HG03442 (cell line): ENCODE results near the gene TACC3.
A peak's percentile ranks its signal among the peaks of the same experiment; 100 is the strongest.
"Not testable (repeated sequence)": the region's sequence is repeated elsewhere in the genome, so short reads cannot be mapped to it uniquely, and the experiment has no call there.

Experiments
- ATAC-seq: cut with Tn5 transposase; IDR thresholded peaks from one replicate; pipeline ENCODE4 v1.9.1; 2021; ENCODE audit warnings: mild to moderate bottlenecking, moderate library complexity; ENCODE audit not compliant: unreplicated experiment

The TACC3 gene

DNA sequence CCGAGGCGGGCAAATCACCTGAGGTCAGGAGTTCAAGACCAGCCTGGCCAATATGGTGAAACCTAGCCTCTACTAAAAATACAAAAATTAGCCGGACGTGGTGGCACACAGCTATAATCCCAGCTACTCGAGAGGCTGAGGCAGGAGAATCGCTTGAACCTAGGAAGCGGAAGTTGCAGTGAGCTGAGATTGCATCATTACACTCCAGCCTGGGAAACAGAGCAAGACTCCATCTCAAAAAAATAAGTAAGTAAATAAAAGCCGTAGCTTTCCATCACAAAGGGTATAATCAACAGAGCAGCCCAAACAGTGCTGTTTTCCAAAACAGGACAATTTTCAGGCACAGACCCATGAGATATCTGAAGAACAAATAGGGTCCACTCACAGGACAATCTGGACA is 19.6 kb upstream of the TACC3 start:
- not testable (repeated sequence) for ATAC-seq

DNA sequence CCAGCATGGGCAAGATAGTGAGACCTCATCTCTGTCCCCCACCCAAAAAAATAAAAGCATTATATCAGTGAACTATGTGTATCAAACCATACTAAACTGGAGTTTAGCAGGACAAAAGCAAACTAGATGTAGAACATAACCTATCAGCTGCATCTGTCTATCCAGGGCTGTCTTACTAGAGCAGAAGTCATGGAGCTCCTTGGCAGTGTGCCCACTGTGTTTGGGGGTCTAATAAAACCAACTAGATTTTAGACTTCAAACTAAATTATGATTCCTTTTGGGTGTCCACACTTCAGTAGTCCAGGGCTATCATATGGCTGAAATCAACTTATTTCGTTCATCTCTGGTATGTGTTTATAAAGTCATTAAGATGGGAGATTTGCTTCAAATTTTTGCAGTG is 17.5 kb upstream of the TACC3 start:
- no peak for ATAC-seq

DNA sequence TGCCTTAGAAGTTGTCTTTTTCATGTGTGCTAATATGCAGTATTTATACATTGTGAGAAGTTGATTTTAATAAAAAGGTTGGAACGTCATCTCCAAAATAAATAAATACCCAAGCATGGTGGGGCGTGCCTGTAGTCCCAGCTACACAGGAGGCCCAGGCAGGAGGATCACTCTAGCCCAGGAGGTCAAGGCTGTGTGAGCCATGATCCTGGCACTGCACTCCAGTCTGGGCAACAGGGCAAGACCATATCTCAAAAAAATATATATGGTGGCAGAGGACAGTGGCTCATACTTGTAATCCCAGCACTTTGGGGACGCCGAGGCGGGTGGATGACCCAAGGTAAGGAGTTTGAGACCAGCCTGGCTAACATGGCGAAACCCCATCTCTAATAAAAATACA is 15.6 kb upstream of the TACC3 start:
- ATAC-seq, result no peak

DNA sequence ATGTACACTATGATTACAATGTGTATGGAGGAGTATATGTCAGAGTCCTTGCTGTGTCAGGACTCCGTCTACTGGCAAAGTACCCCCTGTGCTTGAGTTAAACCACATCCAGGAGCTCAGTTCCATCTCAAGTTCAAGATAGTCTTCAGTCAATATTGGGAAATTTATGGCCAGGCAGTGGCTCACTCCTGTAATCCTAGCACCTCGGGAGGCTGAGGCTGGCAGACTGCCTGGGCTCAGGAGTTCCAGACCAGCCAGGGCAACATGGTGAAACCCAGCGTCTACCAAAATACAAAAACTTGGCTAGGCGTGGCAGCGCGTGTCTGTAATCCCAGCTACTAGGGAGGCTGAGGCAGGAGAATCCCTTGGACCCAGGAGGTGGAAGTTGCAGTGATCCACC is 15.0 kb upstream of the TACC3 start:
- no peak for ATAC-seq

DNA sequence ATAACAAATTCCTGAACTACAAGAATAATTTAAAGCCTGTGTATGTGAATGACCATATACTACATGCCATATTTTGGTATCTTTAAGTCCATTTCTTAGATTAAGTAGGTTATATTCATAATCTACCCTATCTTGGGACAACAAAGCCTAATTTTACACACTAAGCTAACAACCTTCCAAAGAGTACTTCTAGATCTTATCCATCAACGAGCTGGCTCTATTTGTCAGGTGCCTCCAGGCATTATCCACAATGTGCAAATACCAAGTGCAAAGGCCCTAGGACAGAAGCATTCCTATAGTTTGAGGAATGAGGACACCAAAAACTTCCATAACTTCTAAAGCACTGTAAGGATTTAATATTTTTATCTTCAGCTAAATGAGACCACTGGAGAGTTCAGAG is 12.7 kb upstream of the TACC3 start:
- ATAC-seq, result no peak

DNA sequence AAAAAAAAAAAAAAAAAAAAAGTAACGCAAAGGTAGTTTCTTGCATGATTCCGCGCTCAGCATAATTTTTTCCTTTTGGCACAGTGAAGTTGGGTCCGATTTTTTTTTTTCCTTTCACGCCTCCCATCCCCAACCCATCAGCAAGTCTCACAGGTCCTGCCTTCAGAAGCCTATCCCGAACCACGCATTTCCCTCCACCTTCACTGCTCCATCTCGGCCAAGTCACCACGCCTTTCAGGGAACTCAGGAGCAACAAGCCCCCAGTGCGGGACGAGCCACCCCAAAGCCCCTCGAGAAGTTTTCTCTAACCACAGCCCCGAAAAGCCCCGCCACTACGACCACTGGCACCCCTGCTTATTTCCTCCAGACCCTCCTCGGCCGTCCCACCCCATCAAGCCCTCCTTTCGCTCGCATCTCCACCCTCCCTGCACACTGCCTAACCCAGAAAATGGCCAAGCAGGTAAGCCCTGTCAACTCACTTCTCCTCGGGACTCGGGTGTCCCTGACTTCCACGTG is 10.2 kb upstream of the TACC3 start:
- no peak for ATAC-seq

DNA sequence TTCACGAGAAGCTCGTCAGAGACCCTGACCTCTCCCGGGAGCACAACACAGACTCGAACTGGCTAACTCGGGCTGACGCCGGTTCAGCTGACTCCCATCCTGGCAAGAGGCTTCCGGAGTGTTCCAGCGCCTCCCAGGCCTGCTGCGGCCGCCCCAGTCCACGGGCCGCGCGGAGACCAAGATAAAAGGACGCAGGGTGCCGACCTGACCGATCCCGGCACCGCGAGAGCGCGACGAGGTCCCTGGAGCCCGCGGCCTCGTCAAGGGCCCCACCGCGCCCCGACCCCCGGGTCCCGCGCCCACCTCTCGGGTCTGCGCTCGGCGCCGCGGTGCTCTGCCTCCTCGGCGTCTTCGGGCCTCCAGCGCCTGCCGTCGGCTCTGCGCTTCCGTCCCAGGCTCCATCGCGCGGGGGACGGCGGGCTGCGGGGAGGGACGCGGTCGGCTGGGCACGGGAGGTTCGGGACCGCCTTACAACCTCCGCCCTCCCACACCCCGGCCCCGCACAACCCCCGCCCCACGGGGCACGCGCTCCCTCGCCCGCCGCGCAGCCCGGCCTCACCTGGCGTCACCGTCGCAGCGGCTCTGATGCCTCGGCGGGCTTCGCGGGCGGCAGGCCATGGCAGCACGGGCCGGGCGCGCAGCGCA is 9.6 kb upstream of the TACC3 start:
- ATAC-seq, result peak; percentile 9

DNA sequence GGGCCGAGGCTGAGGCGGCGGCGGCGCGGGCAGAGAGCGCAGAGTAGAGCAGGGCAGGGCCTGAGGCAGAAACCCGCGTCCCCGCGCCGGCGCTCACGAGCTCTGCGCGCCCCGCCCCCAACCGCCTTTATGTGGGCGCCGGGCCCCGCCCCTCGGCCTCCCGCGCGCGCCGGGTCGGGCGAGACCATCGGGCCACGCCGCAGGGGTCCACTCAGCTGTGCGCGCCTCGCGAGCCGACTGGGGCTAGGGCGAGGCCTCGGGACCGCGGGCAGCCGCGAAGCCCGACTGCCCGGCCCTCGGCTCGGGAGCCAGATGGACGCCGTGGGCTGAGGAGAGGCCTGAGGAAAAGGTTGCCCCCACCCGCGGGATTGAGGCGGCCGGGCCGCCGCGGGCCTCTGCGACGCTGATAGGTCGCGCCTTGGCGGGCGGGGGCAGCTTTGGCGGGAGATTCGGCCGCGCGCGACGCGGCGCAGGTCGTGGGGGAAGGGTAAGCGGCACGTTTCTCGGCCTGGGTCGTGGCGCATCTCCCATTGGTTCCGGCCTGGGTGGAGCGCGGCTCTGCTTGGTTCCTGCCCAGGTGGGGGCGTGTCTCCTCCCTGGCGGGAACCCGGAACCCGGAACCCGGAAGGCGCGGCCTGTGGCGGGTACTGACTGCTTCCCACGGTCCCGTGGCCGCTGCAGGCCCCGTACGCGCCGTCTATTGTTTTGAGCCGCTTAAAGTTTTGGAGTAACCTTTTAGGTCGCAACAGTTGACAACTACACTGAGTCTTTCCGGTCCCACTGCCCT is 8.9 kb upstream of the TACC3 start, which contains the start of gene SLBP:
Gene SLBP, minus strand, starts transcription at position 104 of the 787 bp plus-strand sequence. CDS start 131 bp downstream, outside the sequence.
- ATAC-seq, result peak; percentile 73

DNA sequence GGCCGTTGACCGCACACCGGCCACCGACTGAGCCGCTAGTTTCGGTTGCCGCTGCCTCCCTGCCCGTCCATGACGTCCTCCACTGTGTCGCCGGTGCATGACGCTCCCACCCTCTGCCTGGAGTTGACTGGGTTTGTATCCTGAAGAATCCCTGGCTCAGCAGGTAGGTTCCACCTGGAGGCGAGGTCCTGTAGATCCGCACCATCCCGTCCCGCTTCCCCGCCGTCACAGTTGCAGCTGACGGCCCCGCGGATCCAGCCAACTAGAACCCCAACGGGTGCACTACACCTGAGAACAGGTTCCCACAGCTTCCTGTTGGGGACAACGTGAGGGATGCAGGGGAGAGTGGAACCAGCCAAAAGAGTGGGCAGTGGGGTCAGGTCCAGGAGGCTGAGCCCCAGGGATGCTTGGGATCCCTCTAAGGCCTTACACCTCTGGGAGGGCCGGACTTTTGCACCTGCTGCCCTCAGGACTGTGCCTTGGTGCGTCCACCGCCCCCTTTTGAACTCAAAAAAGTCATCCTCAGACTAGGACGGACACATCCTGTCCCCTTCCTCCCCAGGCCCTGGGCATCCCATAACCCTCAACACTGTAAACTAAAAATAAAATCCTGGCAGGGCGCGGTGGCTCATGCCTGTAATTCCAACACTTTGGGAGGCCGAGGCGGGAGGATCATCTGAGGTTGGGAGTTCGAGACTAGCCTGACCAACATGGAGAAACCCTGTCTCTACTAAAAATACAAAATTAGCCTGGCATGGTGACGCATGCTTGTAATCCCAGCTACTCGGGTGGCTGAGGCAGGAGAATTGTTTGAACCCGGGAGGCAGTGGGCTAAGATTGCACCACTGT is 8.1 kb upstream of the TACC3 start:
- ATAC-seq, result no peak

DNA sequence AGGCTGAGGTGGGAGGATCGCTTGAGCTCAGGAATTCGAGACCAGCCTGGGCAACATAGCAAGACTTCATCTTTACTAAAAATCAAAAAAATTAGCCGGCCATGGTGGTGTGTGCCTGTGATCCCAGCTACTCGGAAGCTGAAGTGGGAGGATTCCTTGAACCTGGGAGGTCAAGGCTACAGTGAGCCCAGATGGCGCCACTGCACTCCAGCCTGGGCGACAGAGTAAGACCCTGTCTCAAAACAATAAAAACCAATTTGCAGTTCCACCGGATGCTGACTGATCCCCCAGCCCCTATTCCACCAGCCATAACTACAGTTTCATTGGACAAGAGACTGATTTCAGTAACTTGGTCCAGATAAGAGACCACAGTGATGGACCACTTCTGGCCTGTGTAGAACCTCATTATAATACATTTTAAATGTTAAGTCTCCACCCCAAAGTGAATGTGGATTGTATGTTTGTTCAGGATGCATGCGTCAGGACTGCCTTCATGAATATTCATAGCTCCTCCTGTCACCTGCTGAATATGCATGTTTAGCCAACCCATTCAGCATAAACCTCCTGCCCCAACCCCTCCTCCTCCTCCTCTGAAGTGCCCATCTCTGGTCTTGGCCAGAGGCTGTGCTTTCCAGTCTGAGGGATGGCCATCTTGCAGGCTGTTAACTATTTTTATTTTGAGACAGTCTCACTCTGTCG is 6.9 kb upstream of the TACC3 start:
- ATAC-seq, result no peak

DNA sequence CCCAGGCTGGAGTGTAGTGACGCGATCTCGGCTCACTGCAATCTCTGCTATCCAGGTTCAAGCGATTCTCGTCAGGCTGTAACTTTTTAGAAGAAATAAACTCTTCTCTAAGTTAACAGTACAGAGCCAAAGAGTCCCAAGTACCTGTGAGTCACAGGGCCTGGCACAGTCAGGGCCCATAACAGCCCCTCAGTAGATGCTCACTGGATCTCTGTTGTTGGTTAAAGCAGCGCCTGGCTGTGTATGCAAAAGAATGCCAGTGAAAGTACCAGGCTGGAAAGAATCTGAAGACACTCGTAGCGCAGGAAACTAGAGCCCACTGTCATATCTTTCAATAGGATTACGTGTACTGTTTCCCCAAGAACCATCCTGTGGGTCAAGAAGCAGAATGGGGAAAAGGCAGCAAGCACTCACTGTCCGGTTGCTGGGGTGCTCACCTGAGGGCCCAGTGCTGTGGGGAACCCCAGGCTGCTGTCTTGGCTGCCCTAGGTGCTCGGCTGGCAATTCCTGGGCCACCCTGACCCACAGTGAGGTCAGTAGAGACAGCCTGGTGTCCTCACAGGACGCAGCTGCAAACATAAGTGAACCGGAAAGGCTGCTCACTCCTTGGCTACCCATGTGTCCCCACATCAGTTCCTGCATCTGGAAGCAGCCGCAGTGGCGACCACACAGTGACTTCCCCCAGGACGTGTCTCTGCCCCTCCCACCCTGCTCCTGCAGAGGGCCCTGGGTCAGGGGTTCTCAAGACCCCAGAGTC is 6.1 kb upstream of the TACC3 start:
- ATAC-seq, result no peak

DNA sequence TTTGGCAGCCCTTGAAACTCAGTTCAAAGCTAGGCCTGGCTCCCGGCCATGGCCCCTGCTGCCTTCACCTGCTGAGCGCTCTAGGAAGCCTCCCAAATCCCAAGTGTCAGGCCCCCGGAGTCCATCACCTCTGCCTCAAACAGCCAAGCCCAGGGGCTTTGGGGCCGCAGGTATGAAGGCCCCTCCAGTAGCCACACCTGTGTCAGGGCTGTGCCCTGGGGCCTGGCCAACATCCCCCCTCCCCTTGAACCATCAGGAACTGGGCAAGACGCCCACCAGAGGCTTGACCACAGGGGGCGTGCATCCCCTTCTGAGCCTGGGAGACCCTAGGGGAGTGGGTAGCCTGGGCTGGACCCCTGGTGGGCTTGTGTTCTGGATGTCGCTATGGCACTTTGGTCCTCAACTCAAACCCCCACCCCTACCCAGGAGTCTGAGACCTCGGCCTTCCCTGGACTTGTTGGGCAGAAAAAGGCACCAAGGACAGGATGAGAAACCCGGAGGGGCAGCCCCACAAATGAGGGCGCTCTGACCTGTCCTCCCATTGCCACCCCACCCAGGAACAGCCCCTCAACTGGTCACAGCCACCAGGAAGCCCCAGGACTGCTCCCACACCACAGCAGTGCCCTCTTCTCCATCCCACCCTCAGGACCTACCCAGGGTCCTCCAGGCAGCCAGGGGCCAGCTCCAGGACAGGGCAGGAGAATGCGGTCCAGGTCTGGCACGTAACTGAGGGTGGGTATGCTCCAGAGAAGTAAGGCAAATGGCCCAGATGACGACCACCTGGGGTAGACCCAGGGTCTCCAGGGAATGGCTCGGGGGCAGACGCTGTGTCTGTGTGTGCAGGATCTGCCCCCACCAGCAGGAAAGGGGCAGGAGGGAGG is 5.0 kb upstream of the TACC3 start:
- no peak for ATAC-seq

DNA sequence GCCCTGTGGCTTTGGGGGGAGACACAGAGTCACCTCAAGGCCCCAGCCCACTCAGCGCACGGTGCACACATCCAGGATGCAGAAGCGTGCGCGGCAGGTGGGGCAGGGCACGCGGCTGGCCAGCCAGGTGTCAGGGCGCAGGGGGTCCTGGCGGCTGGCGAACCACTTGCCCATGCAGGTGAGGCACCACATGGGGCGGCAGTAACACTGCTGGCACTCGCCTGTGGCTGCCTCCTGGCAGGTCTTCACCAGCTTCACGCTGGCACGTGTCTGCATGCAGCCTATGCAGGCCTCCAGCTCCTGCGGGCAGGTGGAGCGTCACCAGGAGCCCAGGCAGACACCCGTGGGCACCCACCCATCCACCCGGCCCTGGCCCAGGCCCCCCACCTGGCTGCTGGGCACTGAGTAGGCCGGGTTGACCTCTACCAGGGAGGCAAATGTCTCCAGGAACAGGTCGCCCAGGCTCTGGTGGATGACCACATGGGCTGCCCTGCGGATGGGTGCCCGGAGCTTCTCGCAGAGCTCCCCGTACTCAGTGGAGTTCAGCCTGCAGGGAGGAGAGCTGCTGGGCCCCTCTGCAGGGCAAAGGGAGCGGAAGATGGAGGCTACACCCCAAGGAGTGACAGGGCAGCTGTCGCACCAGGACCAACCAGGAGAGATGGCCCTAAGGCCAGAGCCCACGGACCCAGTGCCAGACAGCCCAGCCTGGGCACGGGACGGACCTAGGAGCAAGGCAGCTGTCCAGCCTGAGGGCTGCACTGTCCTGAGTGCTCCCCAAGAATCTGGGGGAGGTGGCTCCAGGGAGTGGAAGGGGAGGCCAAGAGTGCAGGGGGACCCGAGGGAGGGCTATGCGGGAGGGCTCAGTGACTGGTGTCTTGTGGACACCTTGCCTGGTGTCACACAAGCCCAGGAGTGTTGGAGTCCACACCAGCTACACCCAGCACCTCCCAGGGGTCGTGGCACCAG is 3.9 kb upstream of the TACC3 start:
- no peak for ATAC-seq

DNA sequence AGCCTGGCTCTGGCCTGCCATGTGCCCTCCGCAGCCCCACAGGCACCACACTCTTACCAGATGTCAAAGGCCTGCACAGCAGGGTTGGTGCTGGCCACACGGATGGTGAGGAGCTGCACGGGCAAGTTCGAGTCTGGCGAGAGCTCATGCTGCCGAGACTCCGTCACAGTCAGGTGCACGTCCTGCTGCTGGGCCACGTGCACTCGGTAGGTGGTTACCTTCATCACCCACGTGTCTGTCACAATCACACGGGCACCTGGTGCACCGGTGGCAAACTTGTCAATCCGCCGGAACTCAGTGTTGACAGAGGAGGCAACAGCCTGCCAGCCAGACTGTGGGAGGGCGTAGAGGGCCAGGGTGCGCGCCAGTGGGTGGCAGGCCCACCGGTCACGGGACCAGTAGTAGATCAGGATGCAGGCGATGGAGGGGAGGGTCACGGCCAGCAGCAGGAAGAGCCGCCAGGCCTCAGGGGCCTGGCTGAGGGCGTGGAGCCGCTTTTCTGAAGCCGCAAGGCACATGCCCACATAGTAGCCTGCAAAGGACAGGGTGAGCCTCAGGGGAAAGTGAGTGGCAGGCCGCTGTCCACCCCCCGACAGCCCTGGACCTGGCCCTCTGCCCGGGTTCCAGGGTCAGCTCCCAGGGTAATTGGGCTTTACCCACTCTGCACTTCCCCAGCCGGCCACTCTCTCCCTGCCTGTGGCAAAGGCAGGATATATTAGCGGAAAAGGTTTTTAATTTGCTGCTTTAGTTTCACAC is 3.0 kb upstream of the TACC3 start:
- no peak for ATAC-seq

DNA sequence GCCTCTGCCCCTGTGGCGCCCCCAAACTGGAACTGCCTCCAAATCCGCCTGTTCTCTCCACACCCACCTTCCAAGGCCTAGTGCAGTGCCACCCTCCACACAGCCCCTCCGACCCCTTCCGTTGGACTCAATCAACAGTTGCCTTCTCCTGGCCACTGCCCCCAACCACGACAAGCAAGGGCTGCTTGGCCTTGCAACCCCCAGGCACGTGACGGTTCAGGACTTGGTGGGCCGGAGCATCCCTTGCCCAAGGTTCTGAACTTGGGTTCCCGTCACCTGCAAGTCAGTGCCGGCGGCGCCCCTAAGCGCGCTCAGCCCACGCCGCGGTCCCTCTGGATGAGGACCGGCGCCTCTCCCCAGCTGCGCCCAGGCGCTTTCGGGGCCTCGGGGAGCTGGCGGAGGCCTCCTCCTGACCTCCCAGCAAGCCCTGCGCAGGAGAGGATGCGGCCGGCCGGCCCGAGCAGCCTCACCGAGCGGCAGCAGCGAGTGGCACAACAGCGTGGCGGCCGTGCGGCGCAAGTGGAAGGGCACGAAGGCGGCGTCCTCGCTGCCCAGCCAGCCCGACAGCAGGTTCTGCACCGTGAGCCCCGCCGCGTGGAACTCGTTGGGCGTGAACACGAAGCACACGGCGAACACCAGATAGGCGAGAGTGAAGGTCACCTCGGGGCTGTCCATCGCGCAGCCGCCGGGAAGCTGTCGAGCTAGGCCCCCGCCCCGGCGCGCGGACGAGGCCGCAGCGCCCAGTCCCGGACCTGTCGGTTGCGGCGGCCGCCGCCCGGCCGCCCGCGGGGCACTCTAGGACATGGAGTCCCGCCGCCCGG is 948 bp upstream of the TACC3 start:
- peak; percentile 11 for ATAC-seq
